ENCODE results near the gene SBF2. TPM values are rescaled to one million over a fixed set of nuclear protein-coding genes. Genes with fewer than 3 reads are reported as not detected.

Gene SBF2
- total and polyA plus RNA-seq, 11 donors = 10.4 to 33.9 (median 20.9) TPM

GRCh38 chr11:10304495-10305261 is 10.7 kb upstream of the SBF2 start, which contains the start of gene ADM:
Gene ADM (plus strand): TSS chr11:10305073. CDS start chr11:10305701, 628 bp downstream.
- peak; percentile 59 to 75 (median 66) for ATAC-seq
- H3K27me3 ChIP-seq = no peaks in the 10 kb centered on the region
- H3K4me3 ChIP-seq = peak within 1 kb of the TSS; percentile 64 to 88 (median 76)
- intact Hi-C loops (cut with DNase I) = loop anchor here (5.0 to 10.0 kb wide), 14 partner anchors 63 to 692 kb away; no protein-coding TSS in a partner anchor
- DNase-seq = peak; percentile 89 to 93 (median 91)
- TF ChIP-seq POLR2A (IDR thresholded peaks at IDR 0.05) (peak; percentile 18 to 94), CTCF (IDR thresholded peaks at IDR 0.05) (peak; percentile 45 to 78 (median 60))
- no peaks in the 10 kb centered on the region for H3K36me3 ChIP-seq
- peak within 1 kb of the TSS; percentile 63 to 92 (median 87) for H3K27ac ChIP-seq
- peaks cover 0 to 67% (median 48%) of the 10 kb centered on the region in 12 donors for H3K4me1 ChIP-seq
- H3K9me3 ChIP-seq = no peaks in the 10 kb centered on the region
- 1% methylated on average over 34 to 48 of the region's 48 CpGs for WGBS, 4 donors

- intact Hi-C loops (cut with DNase I) = loop anchor here in 5 of 10 donors (1.0 to 10.0 kb wide), 4 partner anchors 189 to 689 kb away; no protein-coding TSS in a partner anchor
- Histone ChIP-seq H3K36me3 (no peaks in the 10 kb centered on the region), H3K27ac (peak overlapping the region; percentile 63 to 92 (median 87)), H3K4me1 (peaks cover 0 to 58% (median 40%) of the 10 kb centered on the region in 12 donors), H3K9me3 (no peaks in the 10 kb centered on the region), H3K27me3 (no peaks in the 10 kb centered on the region), H3K4me3 (peak overlapping the region; percentile 64 to 88 (median 76))
- peak in 1 of 5 donors; percentile 44 for DNase-seq
- no peak for TF ChIP-seq POLR2A (IDR thresholded peaks at IDR 0.05)
- TF ChIP-seq CTCF (IDR thresholded peaks at IDR 0.05) = no peak
- WGBS, 4 donors = 14 to 25% (median 18%) methylated on average over 23 to 29 of the region's 29 CpGs
- ATAC-seq = no peak
Measured at GRCh38 chr11:10303558-10304363, 9.7 kb upstream of the SBF2 start.

GRCh38 chr11:10302744-10303557 is 8.9 kb upstream of the SBF2 start:
- DNase-seq = peak; percentile 88 to 94 (median 90)
- Histone ChIP-seq H3K36me3 (no peaks in the 10 kb centered on the region), H3K4me3 (peak overlapping the region; percentile 64 to 88 (median 76)), H3K27ac (peak overlapping the region; percentile 33 to 92 (median 87)), H3K9me3 (no peaks in the 10 kb centered on the region), H3K4me1 (peaks cover 0 to 50% (median 33%) of the 10 kb centered on the region in 12 donors), H3K27me3 (no peaks in the 10 kb centered on the region)
- intact Hi-C loops (cut with DNase I) = loop anchor here in 5 of 10 donors (1.0 to 10.0 kb wide), 4 partner anchors 188 to 688 kb away; no protein-coding TSS in a partner anchor
- ATAC-seq = peak; percentile 45 to 70 (median 58)
- WGBS, 4 donors = 0 to 1% (median 1%) methylated on average over 43 to 56 of the region's 56 CpGs
- peak in 1 of 12 donors; percentile 8 for TF ChIP-seq CTCF (IDR thresholded peaks at IDR 0.05)
- TF ChIP-seq POLR2A (IDR thresholded peaks at IDR 0.05) = no peak
